NCI-H2196 (cell line): Measurements from ENCODE around the gene ZNF474.
"Not testable (repeated sequence)": the region's sequence is repeated elsewhere in the genome, so short reads cannot be mapped to it uniquely, and the experiment has no call there.

ENCODE experiments used
- DNase-seq: peaks from one replicate; lab custom pipeline; 2025; ENCODE audit not compliant: unreplicated experiment; lab: John Stamatoyannopoulos, UW

ZNF474 gene

DNA sequence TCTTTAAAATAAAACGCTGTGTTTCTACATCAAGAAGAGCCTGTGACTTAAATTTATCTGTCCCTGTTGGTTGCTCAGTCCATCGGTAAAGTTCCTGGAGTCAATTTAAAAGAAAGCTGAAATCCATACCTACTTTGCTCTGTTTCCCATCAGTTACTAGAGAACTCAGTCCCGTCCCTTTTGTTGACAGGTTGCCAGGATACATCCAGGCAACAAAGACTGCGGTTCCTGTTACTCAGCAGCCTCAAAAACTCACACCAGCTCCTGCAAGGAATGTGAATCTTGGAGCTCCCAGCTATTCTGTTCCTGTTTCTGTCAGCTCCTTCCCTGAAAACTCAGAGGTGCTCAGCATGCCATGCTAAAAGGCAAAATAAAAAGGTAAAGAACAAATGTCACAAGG, at the start of gene ZNF474:
ZNF474 (plus strand) TSS at position 241 of the 400 bp plus-strand sequence. CDS start 22,445 bp downstream, outside the sequence.
- DNase-seq = peak; percentile 37

- DNase-seq = no peak
Measured at GRCh38 chr5:122081541-122081940, 47.8 kb upstream of the ZNF474 start.

GRCh38 chr5:122083535-122083934, 45.8 kb upstream of the ZNF474 start:
- DNase-seq = no peak

- DNase-seq = no peak
Measured at GRCh38 chr5:122085041-122085440, 44.3 kb upstream of the ZNF474 start.

GRCh38 chr5:122089096-122090013, 40.0 kb upstream of the ZNF474 start:
- DNase-seq = no peak

GRCh38 chr5:122091936-122092600, 37.3 kb upstream of the ZNF474 start:
- peak; percentile 4 for DNase-seq

DNA sequence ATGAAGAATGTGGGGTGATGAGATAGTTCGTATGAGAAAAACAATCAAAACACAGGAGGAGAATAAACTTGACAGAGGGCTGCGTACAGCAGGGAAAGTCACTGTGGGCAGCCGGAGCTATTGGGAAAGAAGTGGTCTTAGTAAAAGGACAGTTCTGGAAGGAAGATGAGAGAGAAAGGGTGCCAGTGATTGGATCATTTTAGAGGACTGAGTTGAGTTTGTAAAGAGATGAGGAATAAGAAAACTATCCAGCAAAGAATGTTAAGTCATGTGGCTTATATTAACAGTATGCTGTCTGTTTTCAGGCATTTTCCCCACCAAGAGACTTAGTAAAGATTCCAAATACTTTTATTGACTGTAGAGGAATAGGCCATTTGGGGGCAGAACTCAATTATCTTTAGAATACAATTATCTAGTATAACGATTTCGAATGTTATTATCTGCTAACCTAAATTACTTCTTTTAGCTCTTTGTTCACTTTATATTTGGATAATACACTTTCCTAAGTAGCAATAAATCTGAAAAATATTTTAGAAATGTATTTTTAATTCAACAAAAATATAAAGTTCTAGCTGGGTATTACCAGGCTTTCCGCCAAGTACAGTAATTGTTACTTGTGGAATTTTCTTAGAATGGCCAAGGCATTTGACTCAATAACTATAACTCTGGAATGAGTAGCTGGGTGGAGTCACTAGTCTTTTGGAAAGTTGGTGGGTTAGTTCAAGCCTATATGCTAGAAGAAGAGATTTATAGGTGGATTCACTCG, 35.7 kb upstream of the ZNF474 start:
- DNase-seq = no peak

- DNase-seq = not testable (repeated sequence)
Measured at GRCh38 chr5:122094251-122094650, 35.1 kb upstream of the ZNF474 start.

- no peak for DNase-seq
Measured at GRCh38 chr5:122095158-122095557, 34.2 kb upstream of the ZNF474 start.

- DNase-seq = no peak
Measured at GRCh38 chr5:122097391-122097790, 32.0 kb upstream of the ZNF474 start.

DNA sequence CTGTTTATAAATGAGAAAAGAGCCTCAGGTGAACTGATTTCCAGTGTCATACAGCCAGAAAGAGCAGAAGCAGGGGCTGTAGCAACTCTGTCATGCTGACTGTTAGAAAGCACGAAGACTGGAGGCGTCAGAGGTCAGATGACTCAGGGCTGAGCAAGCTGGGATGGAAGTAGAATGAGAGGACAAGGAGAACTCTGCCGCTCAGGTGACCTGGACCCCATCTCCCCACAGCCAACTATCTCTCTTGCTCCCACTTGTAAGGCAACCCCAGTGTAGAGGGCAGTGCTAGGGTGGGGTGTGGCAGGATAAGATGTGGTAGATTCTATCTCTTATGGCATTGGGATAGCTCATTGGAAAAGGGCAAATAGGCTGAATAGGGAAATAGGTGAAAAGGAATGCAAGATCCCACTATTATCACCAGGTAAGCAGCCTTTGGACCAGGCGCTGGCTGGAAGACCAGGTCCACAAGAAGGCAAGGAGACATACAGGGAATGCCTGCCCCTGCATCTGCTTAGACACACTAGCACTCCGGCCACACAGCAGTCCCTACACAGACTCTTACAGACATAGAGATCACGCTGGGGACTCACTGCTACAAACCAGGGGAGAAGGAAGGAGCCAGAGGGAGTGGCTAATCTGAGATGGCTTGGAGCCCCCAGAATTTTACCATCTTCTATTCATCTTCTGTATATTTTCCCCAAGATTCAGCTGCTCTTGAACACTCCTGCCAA, 30.1 kb upstream of the ZNF474 start:
- no peak for DNase-seq

- DNase-seq = peak; percentile 66
Measured at GRCh38 chr5:122101636-122102285, 27.6 kb upstream of the ZNF474 start.

DNA sequence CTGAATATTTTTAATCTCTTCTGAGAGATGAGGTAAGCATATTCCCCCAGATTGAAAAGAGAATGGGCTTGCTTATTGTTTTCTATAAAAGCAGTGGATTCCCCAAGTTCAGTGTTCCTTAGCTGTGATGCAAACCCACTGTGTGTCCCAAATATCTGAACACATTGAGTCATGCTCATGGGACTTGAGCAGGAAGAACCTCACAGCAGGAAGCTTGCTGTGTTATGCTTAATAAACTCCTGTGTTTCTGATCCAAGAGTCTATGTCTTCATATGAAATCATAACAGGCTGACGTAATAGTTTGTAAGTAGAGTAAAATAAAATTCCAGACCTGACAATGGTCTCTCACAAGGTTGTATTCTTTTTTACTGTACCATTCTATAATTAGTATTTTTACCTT, 26.5 kb upstream of the ZNF474 start:
- DNase-seq = no peak

GRCh38 chr5:122105909-122106308, 23.4 kb upstream of the ZNF474 start:
- no peak for DNase-seq

DNA sequence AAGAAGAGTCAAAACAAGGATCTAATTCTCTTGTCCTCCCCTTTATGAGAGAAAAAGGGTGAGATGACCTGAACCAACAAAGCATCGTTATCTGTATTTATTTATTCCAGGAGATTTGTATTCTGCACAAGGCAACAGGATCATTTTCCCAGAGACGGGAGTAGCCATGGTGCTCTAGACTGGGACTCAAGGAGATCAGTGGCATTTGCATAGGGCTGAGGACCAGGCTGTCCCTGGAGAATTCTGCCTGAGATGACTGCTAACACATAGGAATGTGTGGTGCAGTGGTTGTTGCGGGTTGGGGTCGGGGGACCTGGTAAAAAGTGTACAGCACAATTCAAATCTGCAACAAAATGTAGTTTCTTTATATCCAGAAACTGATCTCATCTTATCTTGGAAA, 22.3 kb upstream of the ZNF474 start:
- no peak for DNase-seq

DNA sequence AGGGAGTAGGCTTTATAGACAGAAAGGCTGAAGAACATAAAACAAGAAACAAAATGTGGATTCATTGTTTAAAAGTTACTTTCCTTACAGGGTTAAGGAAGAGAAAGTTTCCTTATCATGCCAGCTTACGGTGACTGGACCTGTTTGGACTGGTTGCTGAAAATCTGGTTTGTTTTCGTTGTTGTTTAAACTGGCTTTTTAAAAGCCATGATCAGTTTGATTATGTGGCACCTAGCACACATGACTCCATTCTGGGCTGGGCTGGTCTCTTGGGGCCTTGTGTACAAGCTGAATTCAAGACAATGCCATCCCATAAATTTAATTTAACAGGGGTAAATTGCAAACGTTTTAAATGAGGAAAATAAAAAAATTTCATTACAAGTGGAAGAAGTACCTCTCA, 18.4 kb upstream of the ZNF474 start:
- no peak for DNase-seq

DNA sequence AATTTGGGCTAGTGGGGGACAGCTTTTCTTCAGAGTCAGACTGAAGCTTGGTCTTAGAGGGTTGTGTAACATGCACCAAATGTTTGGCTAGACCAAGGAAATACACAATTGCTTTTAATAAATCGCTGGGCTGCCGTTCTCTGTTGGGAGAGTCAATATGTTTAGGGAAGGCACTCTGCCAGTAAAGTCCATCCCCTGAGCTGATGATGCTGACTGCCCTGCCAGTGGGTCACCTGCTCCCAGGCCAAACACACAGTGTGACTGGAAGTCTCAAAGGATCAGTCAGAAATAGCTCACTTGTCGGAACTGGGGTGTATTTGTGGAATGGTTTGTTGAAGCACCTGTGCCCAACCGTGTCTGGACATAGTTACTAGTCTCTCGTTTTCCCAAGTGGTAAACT, 17.9 kb upstream of the ZNF474 start:
- no peak for DNase-seq

- no peak for DNase-seq
Measured at GRCh38 chr5:122112063-122112462, 17.3 kb upstream of the ZNF474 start.

DNA sequence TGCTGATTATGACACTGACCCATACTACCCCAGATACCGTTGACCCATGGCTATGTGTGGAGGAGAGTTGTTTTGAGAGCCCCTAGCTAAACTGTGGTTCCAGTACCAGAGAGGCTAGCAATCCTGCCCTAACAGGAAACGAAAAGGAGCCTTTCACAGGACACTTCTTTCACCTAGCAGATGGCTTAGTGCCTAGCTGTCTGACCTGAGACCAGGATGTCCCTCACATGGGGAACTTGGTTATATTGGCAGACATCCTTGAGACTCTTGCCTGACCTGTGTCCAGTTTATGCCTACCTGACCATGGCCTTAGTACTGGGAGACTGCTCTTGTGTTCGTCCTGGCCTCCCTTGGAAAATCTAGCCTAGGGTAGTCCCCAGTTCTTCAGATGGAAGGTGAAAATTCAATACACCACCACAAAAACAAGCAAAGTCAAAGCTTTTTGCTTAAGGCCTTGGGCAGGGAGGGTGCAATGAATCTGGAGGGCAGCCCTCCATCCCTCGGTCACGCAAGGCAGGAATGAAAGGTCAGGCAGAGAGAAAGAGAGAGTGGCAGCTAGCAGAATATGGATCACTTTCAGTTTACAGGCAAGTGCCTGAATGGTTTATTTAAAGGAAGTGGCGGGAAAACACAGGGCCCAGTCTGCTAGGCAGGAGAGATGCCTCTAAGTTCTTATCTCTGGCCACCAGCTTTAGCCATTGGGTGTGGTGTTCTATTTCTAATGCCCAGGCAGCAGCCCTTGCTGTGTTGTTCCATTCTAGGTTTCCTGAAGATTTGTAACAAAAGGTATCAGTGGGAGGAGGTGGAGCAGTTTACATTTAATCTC, 16.4 kb upstream of the ZNF474 start:
- DNase-seq = no peak
